Neuronal stem cell (in vitro differentiated cells): ENCODE measurements around the gene C16orf78.

Experiments used
- DNase-seq: peaks from one replicate; pipeline ENCODE4 v3.0.0-alpha.2; 2013; ENCODE audit warnings: low spot score
- H2AFZ ChIP-seq: one replicate; pipeline ENCODE4 v1.6.1; 2013; ENCODE audit warnings: mild to moderate bottlenecking, low read length, inconsistent platforms
- H2AK5ac ChIP-seq: 2 replicates; pipeline ENCODE4 v1.6.1; 2013; ENCODE audit warnings: low read depth, mild to moderate bottlenecking, inconsistent platforms, low read length, moderate library complexity, mixed read lengths
- H2BK120ac ChIP-seq: 2 replicates; pipeline ENCODE4 v1.6.1; 2013; ENCODE audit warnings: low read depth, mild to moderate bottlenecking, inconsistent platforms, low read length, moderate library complexity, mixed read lengths
- H2BK12ac ChIP-seq: one replicate; pipeline ENCODE4 v1.6.1; 2013; ENCODE audit warnings: low read length, inconsistent platforms
- H2BK15ac ChIP-seq: 2 replicates; pipeline ENCODE4 v1.6.1; 2013; ENCODE audit warnings: mild to moderate bottlenecking, low read length, inconsistent platforms, mixed read lengths
- H2BK5ac ChIP-seq: one replicate; pipeline ENCODE4 v1.6.1; 2013; ENCODE audit warnings: inconsistent platforms, mild to moderate bottlenecking, low read length, moderate library complexity
- H3K14ac ChIP-seq: one replicate; pipeline ENCODE4 v1.6.1; 2013; ENCODE audit warnings: low read length, inconsistent platforms
- H3K18ac ChIP-seq: 2 replicates; pipeline ENCODE4 v1.6.1; 2013; ENCODE audit warnings: low read length, inconsistent platforms
- H3K23ac ChIP-seq: 2 replicates; pipeline ENCODE4 v1.6.1; 2013; ENCODE audit warnings: low read depth, mild to moderate bottlenecking, mixed read lengths, low read length, inconsistent platforms; ENCODE audit not compliant: poor library complexity
- H3K27ac ChIP-seq: replicated peaks from 3 replicates; pipeline ENCODE4 v1.5.1; 2013; ENCODE audit warnings: low read length, inconsistent platforms
- H3K27me3 ChIP-seq, 3 experiments: 2 replicates each; pipeline ENCODE4 v1.6.1; 2013; ENCODE audit warnings: low read length in 3 of 3, mild to moderate bottlenecking in 2 of 3, inconsistent platforms in 1 of 3, low read depth in 1 of 3, mixed read lengths in 1 of 3, moderate library complexity in 1 of 3; ENCODE audit not compliant: control insufficient read depth in 3 of 3, insufficient read depth in 3 of 3
- H3K36me3 ChIP-seq, 2 donors: replicated peaks in 1 of 2; 2 replicates each; pipeline ENCODE4 v1.6.1; 2013; ENCODE audit warnings: low read length in 2 of 2; ENCODE audit not compliant: control insufficient read depth in 2 of 2, insufficient read depth in 2 of 2
- H3K4ac ChIP-seq: 2 replicates; pipeline ENCODE4 v1.6.1; 2013; ENCODE audit warnings: inconsistent platforms, mild to moderate bottlenecking, low read length, moderate library complexity
- H3K4me1 ChIP-seq, 2 donors: 1 replicate in 1 of 2; 2 replicates in 1 of 2; pipeline ENCODE4 v1.6.1; 2013; ENCODE audit warnings: low read length in 2 of 2, low read depth in 1 of 2; ENCODE audit not compliant: control insufficient read depth in 2 of 2, insufficient read depth in 1 of 2
- H3K4me2 ChIP-seq: one replicate; pipeline ENCODE4 v1.6.1; 2013; ENCODE audit warnings: mild to moderate bottlenecking, low read length, inconsistent platforms; ENCODE audit not compliant: insufficient read depth, poor library complexity, severe bottlenecking
- H3K4me3 ChIP-seq, 2 donors: 2 replicates each; pipeline ENCODE4 v1.5.1; 2013; ENCODE audit warnings: low read length in 2 of 2, mild to moderate bottlenecking in 2 of 2, inconsistent platforms in 1 of 2, moderate library complexity in 1 of 2
- H3K79me1 ChIP-seq: one replicate; pipeline ENCODE4 v1.6.1; 2013; ENCODE audit warnings: low read depth, mild to moderate bottlenecking, inconsistent platforms, low read length, moderate library complexity
- H3K9ac ChIP-seq: one replicate; pipeline ENCODE4 v1.6.1; 2013; ENCODE audit warnings: mild to moderate bottlenecking, low read depth, low read length, inconsistent platforms; ENCODE audit not compliant: poor library complexity
- H3K9me3 ChIP-seq, 2 donors: replicated peaks in 1 of 2; 2 replicates each; pipeline versions ENCODE3 to v1.6.1; 2013; ENCODE audit warnings: low read length in 2 of 2, mild to moderate bottlenecking in 2 of 2, inconsistent platforms in 1 of 2, low read depth in 1 of 2, mixed read lengths in 1 of 2, moderate library complexity in 1 of 2; ENCODE audit not compliant: control insufficient read depth in 2 of 2, insufficient read depth in 1 of 2
- H4K8ac ChIP-seq: one replicate; pipeline ENCODE4 v1.6.1; 2013; ENCODE audit warnings: low read depth, mild to moderate bottlenecking, inconsistent platforms, low read length, moderate library complexity
- H4K91ac ChIP-seq: one replicate; pipeline ENCODE4 v1.6.1; 2013; ENCODE audit warnings: low read length, low read depth, mild to moderate bottlenecking, inconsistent platforms; ENCODE audit not compliant: poor library complexity
- WGBS, 2 donors: extraction: QIAGEN DNeasy Blood & Tissue Kit; methylation state at CpG; one replicate each; pipeline ENCODE4 v1.1.7; 2013; ENCODE audit warnings: missing lambda C conversion rate in 2 of 2, mixed read lengths in 1 of 2; ENCODE audit not compliant: insufficient read length in 2 of 2, insufficient replicate concordance in 1 of 2; ENCODE audit errors: extremely low coverage in 2 of 2; 5-methylcytosine and 5-hydroxymethylcytosine counted together

C16orf78 gene

DNA sequence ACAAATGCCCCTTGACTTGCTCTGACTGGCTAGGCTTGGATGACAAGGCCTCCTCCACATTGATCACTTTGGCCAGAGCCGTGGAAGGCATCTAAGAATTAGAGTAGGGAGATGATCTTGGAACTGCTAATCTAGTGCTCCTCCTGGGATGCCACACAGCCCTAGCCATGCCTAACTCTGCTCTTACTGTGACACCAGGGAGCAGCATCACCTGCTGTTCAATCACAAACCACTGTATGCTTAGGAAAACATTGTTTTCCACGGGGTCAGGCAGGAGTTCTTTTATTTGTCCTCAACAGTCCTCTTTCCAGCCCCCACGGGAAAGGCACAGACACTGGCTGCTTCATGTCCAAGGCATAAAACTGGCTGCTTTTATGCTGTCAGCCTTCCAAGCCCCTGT is 46.3 kb downstream of the C16orf78 start:
- WGBS, 2 donors: no CpG with 5 or more reads among the region's 3 CpGs
- Histone ChIP-seq H3K4me1 (peaks cover 4 to 10% of the 10 kb centered on the region in 2 donors), H3K27ac (no peak overlapping the region)

DNA sequence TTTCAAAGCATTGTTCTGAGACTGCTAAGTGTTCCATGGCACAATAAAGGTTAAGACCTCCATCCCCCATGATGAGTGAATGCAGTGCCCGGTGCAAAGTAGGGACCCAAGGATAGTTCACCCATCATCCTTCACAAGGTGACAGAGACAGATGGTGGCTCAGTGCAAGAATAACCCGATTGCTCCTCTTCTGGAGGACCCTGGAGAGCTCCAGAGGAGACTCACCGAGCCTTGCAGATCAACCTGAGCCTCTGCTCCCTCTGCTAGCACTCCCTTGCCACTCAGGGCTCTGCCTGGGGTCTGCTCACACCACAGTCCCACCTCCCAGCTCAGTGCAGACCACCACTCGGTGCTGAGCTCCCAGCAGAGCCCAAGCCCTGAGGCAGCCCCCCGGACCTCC is 49.3 kb downstream of the C16orf78 start:
- Histone ChIP-seq H3K36me3 (no peaks in the 10 kb centered on the region), H3K27me3 (peaks cover 0 to 41% (median 0%) of the 10 kb centered on the region in 3 experiments), H2AFZ (no peak overlapping the region), H3K23ac (no peak overlapping the region), H3K9me3 (no peaks in the 10 kb centered on the region), H2BK12ac (no peak overlapping the region), H3K27ac (no peak overlapping the region), H3K4ac (no peak overlapping the region), H3K4me2 (no peak overlapping the region), H3K9ac (peak overlapping the region; percentile 21), H2BK5ac (no peak overlapping the region), H3K18ac (peak overlapping the region; percentile 1), H3K4me3 (no peak overlapping the region), H3K14ac (no peak overlapping the region), H2AK5ac (no peak overlapping the region), H4K8ac (no peak overlapping the region), H3K79me1 (no peaks in the 10 kb centered on the region), H4K91ac (no peak overlapping the region), H2BK15ac (no peak overlapping the region), H3K4me1 (peaks cover 4 to 7% of the 10 kb centered on the region in 2 donors), H2BK120ac (no peak overlapping the region)
- DNase-seq: no peak
- WGBS, 2 donors: no CpG with 5 or more reads among the region's 5 CpGs

More for the DNA sequence above, 46.3 kb downstream of the C16orf78 start:
- no peak overlapping the region for H4K8ac ChIP-seq
- no peak overlapping the region for H3K14ac ChIP-seq
- H2AK5ac ChIP-seq: no peak overlapping the region
- H3K4me3 ChIP-seq: no peak overlapping the region
- H3K79me1 ChIP-seq: no peaks in the 10 kb centered on the region
- no peak overlapping the region for H4K91ac ChIP-seq
- no peak overlapping the region for H3K4me2 ChIP-seq
- no peak overlapping the region for H3K23ac ChIP-seq
- H2BK12ac ChIP-seq: no peak overlapping the region
- H3K9ac ChIP-seq: no peak overlapping the region
- H2BK15ac ChIP-seq: no peak overlapping the region
- no peak overlapping the region for H2AFZ ChIP-seq
- peaks cover 0 to 42% (median 0%) of the 10 kb centered on the region in 3 experiments for H3K27me3 ChIP-seq
- H2BK120ac ChIP-seq: no peak overlapping the region
- H3K18ac ChIP-seq: peak overlapping the region; percentile 41
- H2BK5ac ChIP-seq: no peak overlapping the region
- H3K9me3 ChIP-seq: no peaks in the 10 kb centered on the region
- no peaks in the 10 kb centered on the region for H3K36me3 ChIP-seq
- DNase-seq: no peak
- no peak overlapping the region for H3K4ac ChIP-seq

DNA sequence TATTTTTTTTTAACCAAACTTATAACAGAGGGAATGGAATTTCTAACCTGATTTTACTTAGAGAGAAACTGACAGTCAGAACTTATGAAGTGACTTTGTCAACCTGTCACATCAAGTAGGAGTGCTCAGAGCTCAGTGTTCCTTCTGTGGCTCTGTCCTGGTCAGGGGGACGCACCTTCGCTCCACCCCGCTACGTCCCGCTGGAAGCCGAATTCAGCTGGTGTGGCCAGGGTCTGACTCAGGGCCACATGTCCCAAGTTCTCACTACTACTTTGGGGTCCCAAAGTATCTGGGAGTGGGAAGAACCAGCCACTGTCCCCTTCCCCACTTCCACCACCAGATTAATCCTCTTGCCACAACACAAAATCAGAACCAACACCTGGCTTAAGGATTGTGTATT is 51.4 kb downstream of the C16orf78 start:
- H3K14ac ChIP-seq: no peak overlapping the region
- H3K23ac ChIP-seq: no peak overlapping the region
- no peak overlapping the region for H2BK15ac ChIP-seq
- peaks cover 0 to 20% (median 0%) of the 10 kb centered on the region in 3 experiments for H3K27me3 ChIP-seq
- WGBS, 2 donors: no CpG with 5 or more reads among the region's 6 CpGs
- H3K9ac ChIP-seq: no peak overlapping the region
- H3K18ac ChIP-seq: peak overlapping the region; percentile 25
- no peak overlapping the region for H3K4me2 ChIP-seq
- no peak overlapping the region for H2BK120ac ChIP-seq
- H4K91ac ChIP-seq: no peak overlapping the region
- no peak overlapping the region for H2AK5ac ChIP-seq
- no peak overlapping the region for H3K4me3 ChIP-seq
- no peak overlapping the region for H3K27ac ChIP-seq
- no peaks in the 10 kb centered on the region for H3K36me3 ChIP-seq
- H3K4me1 ChIP-seq: no peaks in the 10 kb centered on the region
- no peak for DNase-seq
- no peak overlapping the region for H2BK12ac ChIP-seq
- no peak overlapping the region for H2AFZ ChIP-seq
- H3K4ac ChIP-seq: no peak overlapping the region
- no peak overlapping the region for H2BK5ac ChIP-seq
- no peak overlapping the region for H4K8ac ChIP-seq
- H3K9me3 ChIP-seq: no peaks in the 10 kb centered on the region
- no peaks in the 10 kb centered on the region for H3K79me1 ChIP-seq

DNA sequence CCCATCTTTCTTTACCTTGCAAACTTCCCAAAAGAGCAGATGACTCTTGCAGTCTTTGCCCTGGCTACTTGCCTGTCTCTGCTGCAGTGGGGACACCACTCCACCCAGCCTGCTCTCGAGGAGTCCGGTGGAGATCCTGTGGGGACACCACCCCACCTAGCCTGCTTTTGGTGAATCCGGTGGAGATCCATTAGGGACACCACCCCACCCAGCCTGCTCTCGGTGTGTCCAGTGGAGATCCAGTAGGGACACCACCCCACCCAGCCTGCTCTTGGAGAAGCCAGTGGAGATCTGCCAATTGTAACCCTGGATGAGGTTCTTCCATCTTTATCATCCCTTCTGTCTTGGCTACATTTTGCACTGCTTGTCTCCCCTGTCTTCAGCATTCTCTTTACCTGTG is 54.2 kb downstream of the C16orf78 start:
- no peak overlapping the region for H4K91ac ChIP-seq
- no peak overlapping the region for H2BK5ac ChIP-seq
- H2BK15ac ChIP-seq: no peak overlapping the region
- no peak overlapping the region for H3K4ac ChIP-seq
- H4K8ac ChIP-seq: no peak overlapping the region
- no CpG with 5 or more reads among the region's 4 CpGs for WGBS, 2 donors
- H3K79me1 ChIP-seq: no peaks in the 10 kb centered on the region
- no peak overlapping the region for H3K14ac ChIP-seq
- H3K4me3 ChIP-seq: no peak overlapping the region
- H3K36me3 ChIP-seq: no peaks in the 10 kb centered on the region
- no peak overlapping the region for H3K23ac ChIP-seq
- H3K18ac ChIP-seq: no peak overlapping the region
- no peak overlapping the region for H2BK12ac ChIP-seq
- H3K9me3 ChIP-seq: no peaks in the 10 kb centered on the region
- no peak overlapping the region for H3K27ac ChIP-seq
- H2AFZ ChIP-seq: no peak overlapping the region
- H2AK5ac ChIP-seq: no peak overlapping the region
- DNase-seq: no peak
- no peak overlapping the region for H3K4me2 ChIP-seq
- H3K27me3 ChIP-seq: peaks cover 0 to 11% (median 0%) of the 10 kb centered on the region in 3 experiments
- H3K9ac ChIP-seq: no peak overlapping the region
- no peaks in the 10 kb centered on the region for H3K4me1 ChIP-seq
- no peak overlapping the region for H2BK120ac ChIP-seq
